K562 (cell line): ENCODE results near the gene NAV2. TPM values are rescaled to one million over a fixed set of nuclear protein-coding genes. Genes with fewer than 3 reads are reported as not detected.

Source experiments
- ATAC-seq: fragments of 200-7000 bp; cut with Tn5 transposase; 3 replicates; pipeline ENCODE4 v1.9.1; 2020; ENCODE audit warnings: moderate library complexity
- BruUV-seq: library from RNA; stranded (reverse); fragments of 400-500 nt; replicated peaks from 2 replicates; lab custom pipeline; 2021; lab: Mats Ljungman, UMichigan
- CTCF ChIA-PET: fragments of 300-600 bp; formaldehyde crosslinking; extraction: SDS; loops from one replicate; lab custom pipeline; 2021; ENCODE audit warnings: low intra/inter-chr PET ratio; lab: Yijun Ruan, JAX
- POLR2A ChIA-PET: fragments of 300-600, 350-650 bp; sonication (Branson Sonifier 250); formaldehyde crosslinking; extraction: SDS; loops from one replicate; lab custom pipeline; 2021; ENCODE audit warnings: antibody characterized with exemption, inconsistent platforms; lab: Yijun Ruan, JAX
- DNase-seq, 4 experiments: peaks; one replicate each; pipeline versions ENCODE4 v3.0.0 to v3.0.0-alpha.2; 2011 to 2018; ENCODE audit warnings: low spot score in 3 of 4, mixed read lengths in 3 of 4; ENCODE audit errors: extremely low read depth in 1 of 4
- FAIRE-seq: peaks from 2 replicates; lab custom pipeline; 2011; peaks lifted over from hg19 to GRCh38; lab: Jason Lieb, UNC
- H2AFZ ChIP-seq: 2 replicates; pipeline ENCODE4 v1.6.0; 2011; ENCODE audit warnings: low read depth, low read length, control low read depth, inconsistent platforms
- H3K27ac ChIP-seq: fragments of 200-600 bp; 3 replicates; pipeline ENCODE4 v1.8.0; 2011; ENCODE audit warnings: low read depth, mild to moderate bottlenecking, control low read depth, inconsistent platforms, low read length, moderate library complexity, mixed read lengths; ENCODE audit errors: extremely low read depth
- H3K27me3 ChIP-seq, 2 experiments: fragments of 300-600 bp in 1 of 2; 2 replicates in 1 of 2; 3 replicates in 1 of 2; pipeline versions ENCODE4 v1.6.0 to v1.8.0; 2011; ENCODE audit warnings: inconsistent platforms in 2 of 2, low read length in 2 of 2, mild to moderate bottlenecking in 1 of 2, mixed read lengths in 1 of 2, moderate library complexity in 1 of 2; ENCODE audit not compliant: control insufficient read depth in 2 of 2, insufficient read depth in 2 of 2
- H3K36me3 ChIP-seq: fragments of 300-600 bp; 3 replicates; pipeline ENCODE4 v1.8.0; 2011; ENCODE audit warnings: mild to moderate bottlenecking, low read length, inconsistent platforms; ENCODE audit not compliant: control insufficient read depth, insufficient read depth
- H3K4me1 ChIP-seq, 2 experiments: fragments of 200-600 bp in 1 of 2; replicated peaks in 1 of 2; 2 replicates in 1 of 2; 3 replicates in 1 of 2; pipeline versions ENCODE4 v1.5.1 to v1.8.0; 2011; ENCODE audit warnings: inconsistent platforms in 2 of 2, low read length in 2 of 2, mild to moderate bottlenecking in 1 of 2, mixed read lengths in 1 of 2, moderate library complexity in 1 of 2; ENCODE audit not compliant: control insufficient read depth in 2 of 2, insufficient read depth in 2 of 2
- H3K4me2 ChIP-seq: 2 replicates; pipeline ENCODE4 v1.6.1; 2011; ENCODE audit warnings: low read length, control low read depth, inconsistent platforms, mixed read lengths; ENCODE audit not compliant: insufficient read depth
- H3K4me3 ChIP-seq: fragments of 200-600 bp; sonication (generic), shearing (Covaris generic); 2 replicates; pipeline ENCODE4 v1.5.1; 2016; ENCODE audit warnings: control low read depth, inconsistent platforms
- H3K79me2 ChIP-seq: fragments of 200-600 bp; 3 replicates; pipeline ENCODE4 v1.8.0; 2011; ENCODE audit warnings: low read length, inconsistent platforms; ENCODE audit not compliant: control insufficient read depth, insufficient read depth
- H3K9ac ChIP-seq, 2 experiments: 2 replicates each; pipeline versions ENCODE4 v1.6.0 to v1.6.1; 2011; ENCODE audit warnings: low read depth in 2 of 2, low read length in 2 of 2, control low read depth in 1 of 2, inconsistent platforms in 1 of 2, mild to moderate bottlenecking in 1 of 2, mixed read lengths in 1 of 2; ENCODE audit not compliant: insufficient read depth in 1 of 2
- H3K9me1 ChIP-seq: one replicate; pipeline ENCODE4 v1.6.0; 2011; ENCODE audit warnings: inconsistent platforms, mild to moderate bottlenecking, low read length, moderate library complexity; ENCODE audit not compliant: control insufficient read depth, insufficient read depth
- H3K9me3 ChIP-seq: replicated peaks from 2 replicates; pipeline ENCODE4 v1.5.1; 2011; ENCODE audit warnings: low read depth, low read length, inconsistent platforms; ENCODE audit not compliant: control insufficient read depth, insufficient read depth
- H4K20me1 ChIP-seq: replicated peaks from 2 replicates; pipeline ENCODE4 v1.6.1; 2011; ENCODE audit warnings: low read length, inconsistent platforms, mixed read lengths; ENCODE audit not compliant: control insufficient read depth, insufficient read depth
- DNMT1 ChIP-seq: fragments of 450-650 bp; IDR thresholded peaks from 2 replicates; pipeline ENCODE4 v1.6.1; 2016; ENCODE audit warnings: antibody characterized with exemption, mild to moderate bottlenecking
- KDM1A ChIP-seq, 2 experiments: fragments of 450-650 bp; IDR thresholded peaks; 2 replicates each; pipeline ENCODE4 v1.6.1; 2016; ENCODE audit warnings: mild to moderate bottlenecking in 2 of 2
- MEIS2 ChIP-seq: fragments of 450-650 bp; IDR thresholded peaks from 2 replicates; pipeline ENCODE4 v1.6.1; 2014; ENCODE audit warnings: mild to moderate bottlenecking; ENCODE audit not compliant: partially characterized antibody
- RERE ChIP-seq: sonication (generic); formaldehyde crosslinking; IDR thresholded peaks from 2 replicates; pipeline ENCODE4 v1.8.0; 2023; ENCODE audit warnings: missing genetic modification reagents, mild to moderate bottlenecking, borderline replicate concordance
- SIN3A ChIP-seq, 2 experiments: fragments of 150-350 bp in 1 of 2; IDR thresholded peaks; 2 replicates each; pipeline ENCODE4 v1.6.1; 2011 to 2016; ENCODE audit warnings: borderline replicate concordance in 2 of 2, low read depth in 2 of 2, low read length in 2 of 2, mild to moderate bottlenecking in 2 of 2, moderate library complexity in 2 of 2; ENCODE audit not compliant: control insufficient read depth in 1 of 2
- SOX6 ChIP-seq: fragments of 450-650 bp; IDR thresholded peaks from 2 replicates; pipeline ENCODE4 v1.6.1; 2014; ENCODE audit warnings: mild to moderate bottlenecking
- TRIM25 ChIP-seq: fragments of 450-650 bp; IDR thresholded peaks from 2 replicates; pipeline ENCODE4 v1.7.0; 2016; ENCODE audit warnings: borderline replicate concordance
- ZNF507 ChIP-seq: conservative IDR thresholded peaks from 2 replicates; pipeline ENCODE4 v1.6.1; 2017; ENCODE audit warnings: missing genetic modification characterization, missing compliant biosample characterization
- ZNF644 ChIP-seq: fragments of 200-800 bp; sonication (Bioruptor generic); IDR thresholded peaks from 2 replicates; pipeline ENCODE4 v1.6.1; 2016; ENCODE audit warnings: low read depth, missing genetic modification characterization, missing compliant biosample characterization
- ZNF785 ChIP-seq: fragments of 250-450 bp; sonication (Bioruptor Pico); IDR thresholded peaks from 2 replicates; pipeline ENCODE4 v1.4.0; 2020; ENCODE audit warnings: mild to moderate bottlenecking
- WGBS: fragments of 100-300 bp; shearing (Covaris generic); methylation state at CpG from one replicate; pipeline ENCODE4 v1.1.6; 2016; ENCODE audit warnings: low coverage, mixed read lengths; ENCODE audit not compliant: insufficient coverage; ENCODE audit errors: missing lambda C conversion rate; 5-methylcytosine and 5-hydroxymethylcytosine counted together
- in situ Hi-C: fragments of 300-500 bp; cut with MboI; formaldehyde crosslinking; loops from 4 replicates; pipeline ENCODE4 v1.15.0; 2018; ENCODE audit warnings: inconsistent platforms, mixed read lengths
- intact Hi-C: fragments of 100-400 bp; cut with micrococcal nuclease; formaldehyde crosslinking; loops from 2 replicates; pipeline ENCODE4 v1.14.2; 2022
- polyA plus RNA-seq, 8 experiments: library from polyadenylated mRNA; depleted of rRNA in 4 of 8; stranded (reverse) in 5 of 8; unstranded in 3 of 8; fragments of >200 nt; fragmentation: Nextera tagmentation in 2 of 8; fragmentation: Illumina TruSeq in 1 of 8; extraction: Ambion mirVana in 2 of 8; extraction: Trizol in 1 of 8; gene quantifications; 2 replicates each; pipeline versions ENCODE4 v1.2.1 to v1.2.3, GENCODE V29; 2011 to 2014; ENCODE audit warnings: inconsistent platforms in 1 of 8, missing spikeins in 1 of 8
- total RNA-seq, 7 experiments: library from RNA; depleted of rRNA in 6 of 7; stranded (reverse); fragments of >200 nt in 6 of 7; fragmentation: Illumina TruSeq in 2 of 7; extraction: Trizol in 2 of 7; gene quantifications; 2 replicates each; pipeline versions ENCODE4 v1.2.1 to v1.2.3, GENCODE V29; 2011 to 2021; ENCODE audit warnings: low replicate concordance in 1 of 7
- TF ChIP-seq, protein P1 (sequence below): fragments of 450-650 bp; IDR thresholded peaks from 2 replicates; pipeline ENCODE4 v1.6.1; 2016

NAV2 gene
- total and polyA plus RNA-seq, 9 of the 15 experiments (the other 6 are each of a cell fraction or from before 2014, with no cell fraction given), result 0.03 to 0.35 (median 0.05) TPM

DNA sequence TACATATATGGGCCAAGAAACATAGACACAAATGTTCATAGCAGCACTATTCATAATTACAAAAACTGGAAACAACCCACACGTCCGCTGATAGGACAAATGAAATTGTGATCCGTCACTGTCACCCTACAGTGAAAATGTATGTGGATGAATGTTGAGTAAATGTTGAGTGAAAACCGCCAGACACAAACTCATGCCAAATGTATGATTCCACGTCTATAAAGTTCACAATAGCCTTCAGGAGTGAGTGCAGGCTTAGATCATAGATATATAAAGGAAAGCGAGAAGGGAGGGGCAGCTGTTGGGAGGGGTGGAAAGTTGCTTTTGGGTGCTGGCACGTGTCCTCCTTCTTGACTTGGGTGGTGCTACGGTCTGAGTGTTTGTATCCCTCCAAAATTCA lies 414.1 kb downstream of the NAV2 start:
- no peak for FAIRE-seq
- Histone ChIP-seq H3K79me2 (no peaks in the 10 kb centered on the region), H3K9me1 (no peaks in the 10 kb centered on the region)
- CTCF ChIA-PET, result no interaction called here
- WGBS, result 18% methylated on average over 8 of the region's 8 CpGs
- TF ChIP-seq RERE (CRISPR knock-in tag), result no peak
- no peak for TF ChIP-seq ZNF785 (CRISPR knock-in tag)
- TF ChIP-seq, protein P1, sequence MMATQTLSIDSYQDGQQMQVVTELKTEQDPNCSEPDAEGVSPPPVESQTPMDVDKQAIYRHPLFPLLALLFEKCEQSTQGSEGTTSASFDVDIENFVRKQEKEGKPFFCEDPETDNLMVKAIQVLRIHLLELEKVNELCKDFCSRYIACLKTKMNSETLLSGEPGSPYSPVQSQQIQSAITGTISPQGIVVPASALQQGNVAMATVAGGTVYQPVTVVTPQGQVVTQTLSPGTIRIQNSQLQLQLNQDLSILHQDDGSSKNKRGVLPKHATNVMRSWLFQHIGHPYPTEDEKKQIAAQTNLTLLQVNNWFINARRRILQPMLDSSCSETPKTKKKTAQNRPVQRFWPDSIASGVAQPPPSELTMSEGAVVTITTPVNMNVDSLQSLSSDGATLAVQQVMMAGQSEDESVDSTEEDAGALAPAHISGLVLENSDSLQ, result peak; percentile 51
- no peak for TF ChIP-seq ZNF507 (tag)
- TF ChIP-seq TRIM25, result no peak
- no peak for TF ChIP-seq SIN3A (IDR thresholded peaks at IDR 0.05; ENCODE audit: borderline replicate concordance in 2 of 2, control insufficient read depth in 1 of 2, low read depth in 2 of 2, low read length in 2 of 2)
- TF ChIP-seq KDM1A (IDR thresholded peaks at IDR 0.05), result no peak
- no peak for TF ChIP-seq DNMT1
- no peak for TF ChIP-seq SOX6
- peak; percentile 34 for TF ChIP-seq MEIS2
- TF ChIP-seq ZNF644 (tag), result no peak
- TF ChIP-seq, all 486 proteins: peak for 2
- intact Hi-C loops, result loop anchor here (5.0 kb wide), 2 partner anchors 316 to 546 kb away; no protein-coding TSS in a partner anchor
- Histone ChIP-seq H3K36me3 (no peaks in the 10 kb centered on the region), H3K4me3 (no peak overlapping the region), H3K27me3 (peaks cover 2 to 20% of the 10 kb centered on the region in 2 experiments; a peak in 3 of 5 replicates), H3K9ac (no peak overlapping the region), H3K27ac (no peak overlapping the region), H3K4me2 (no peak overlapping the region), H4K20me1 (no peaks in the 10 kb centered on the region), H3K4me1 (no peaks in the 10 kb centered on the region), H2AFZ (no peak overlapping the region), H3K9me3 (no peaks in the 10 kb centered on the region)
- ATAC-seq (no peak), DNase-seq (no peak)
- in situ Hi-C loops, result loop anchor here (10.0 kb wide), 1 partner anchor 488 kb away; no protein-coding TSS in a partner anchor
- POLR2A ChIA-PET, result no interaction called here
- no TSS peak for BruUV-seq
